Measurements from ENCODE around the gene FRAT1. TPM values are rescaled to one million over a fixed set of nuclear protein-coding genes. Genes with fewer than 3 reads are reported as not detected.

FRAT1 gene
- total and polyA plus RNA-seq, 2 of the 8 experiments (the other 6 are each of a cell fraction or from before 2014, with no cell fraction given) = 1.9 to 5.2 TPM

GRCh38 chr10:97358781-97359180 is 39.7 kb downstream of the FRAT1 start:
- H3K4ac ChIP-seq (replicated peaks; ENCODE audit: insufficient read length, low read depth, low read length) = no peak overlapping the region
- no peaks in the 10 kb centered on the region for H3K27me3 ChIP-seq (replicated peaks in 1 of 4; ENCODE audit: control insufficient read depth in 3 of 4, extremely low read depth in 1 of 4, insufficient read depth in 3 of 4, low read length in 3 of 4)
- H3K79me1 ChIP-seq (ENCODE audit: low read depth, low read length) = no peaks in the 10 kb centered on the region
- H3K9me3 ChIP-seq (ENCODE audit: insufficient read depth in 2 of 2, low read depth in 1 of 2, low read length in 1 of 2) = no peaks in the 10 kb centered on the region
- no peak overlapping the region for H3K18ac ChIP-seq (ENCODE audit: extremely low read depth, low read length)
- H4K5ac ChIP-seq (ENCODE audit: insufficient read length, low read depth, low read length) = no peak overlapping the region
- no peak overlapping the region for H4K8ac ChIP-seq (ENCODE audit: extremely low read depth, insufficient read depth, low read length)
- H3K9ac ChIP-seq (replicated peaks in 1 of 4; ENCODE audit: extremely low read depth in 1 of 4, low read depth in 3 of 4, low read length in 3 of 4) = no peak overlapping the region
- H2BK20ac ChIP-seq (ENCODE audit: low read length) = no peak overlapping the region
- H2BK15ac ChIP-seq (ENCODE audit: low read length) = no peak overlapping the region
- CTCF ChIA-PET (ENCODE audit: partially characterized antibody) = interaction anchor here (0.7 to 7.2 kb wide), 10 partner anchors 9 to 148 kb away, joined by 4 to 45 read pairs (median 6); partner anchors contain the start of gene RRP12
- POLR2A ChIA-PET (ENCODE audit: partially characterized antibody) = interaction anchor here (1.3 to 2.1 kb wide), 5 partner anchors 13 to 77 kb away, joined by 3 to 6 read pairs (median 4); partner anchors contain the start of gene RRP12
- H4K20me1 ChIP-seq (replicated peaks in 1 of 2; ENCODE audit: control insufficient read depth in 1 of 2, insufficient read depth in 2 of 2, low read length in 2 of 2) = peaks cover 0 to 4% of the 10 kb centered on the region in 2 experiments
- no peak overlapping the region for H3K56ac ChIP-seq (replicated peaks; ENCODE audit: insufficient read length, low read depth, low read length)
- no peak overlapping the region for H2BK5ac ChIP-seq (ENCODE audit: low read depth, low read length)
- FAIRE-seq (no peak), DNase-seq (ENCODE audit: low read depth in 1 of 2, low spot score in 2 of 2) (no peak)
- WGBS, 2 experiments (ENCODE audit: extremely low coverage in 1 of 2, insufficient coverage in 1 of 2, insufficient read length in 1 of 2, insufficient replicate concordance in 2 of 2, low coverage in 1 of 2, low lambda C conversion rate in 2 of 2, missing lambda C conversion rate in 1 of 2) = 98% methylated on average over 3 of the region's 3 CpGs; no CpG with 5 or more reads in 1 of the 2 experiments
- no peak for TF ChIP-seq SIN3A (conservative IDR thresholded peaks at IDR 0.05 in 1 of 2, IDR thresholded peaks at IDR 0.05 in 1 of 2; ENCODE audit: low read depth in 1 of 2, low read length in 2 of 2)
- TF ChIP-seq CTBP2 (IDR thresholded peaks at IDR 0.05; ENCODE audit: borderline replicate concordance, insufficient read depth, insufficient read length, low read length) = no peak
- no peak for TF ChIP-seq EGR1 (IDR thresholded peaks at IDR 0.05; ENCODE audit: borderline replicate concordance, low read depth, low read length)
- no peak for TF ChIP-seq TAF7 (optimal IDR thresholded peaks at IDR 0.05; ENCODE audit: borderline replicate concordance, low read depth, low read length)
- H3K14ac ChIP-seq (ENCODE audit: insufficient read length) = no peak overlapping the region
- H4K91ac ChIP-seq (replicated peaks; ENCODE audit: insufficient read length, low read length) = no peak overlapping the region
- peaks cover 0 to 3% (median 1%) of the 10 kb centered on the region in 4 experiments; a peak in 3 of 7 replicates for H3K4me1 ChIP-seq (replicated peaks in 1 of 4; ENCODE audit: control insufficient read depth in 3 of 4, insufficient read depth in 4 of 4, low read length in 3 of 4)
- H3K79me2 ChIP-seq (ENCODE audit: control insufficient read depth in 1 of 2, insufficient read depth in 2 of 2, low read length in 2 of 2) = no peaks in the 10 kb centered on the region
- H3K4me2 ChIP-seq (ENCODE audit: insufficient read depth in 1 of 2, low read depth in 2 of 2, low read length in 2 of 2) = no peak overlapping the region
- H2AK5ac ChIP-seq (ENCODE audit: low read depth, low read length) = no peak overlapping the region
- H3K23ac ChIP-seq (ENCODE audit: insufficient read length) = no peak overlapping the region
- H3K23me2 ChIP-seq (ENCODE audit: low read depth, low read length) = no peaks in the 10 kb centered on the region
- H2BK120ac ChIP-seq (replicated peaks; ENCODE audit: low read depth, low read length) = no peak overlapping the region
- no peak overlapping the region for H3K27ac ChIP-seq (ENCODE audit: low read depth, low read length)
- peaks cover 7 to 33% (median 30%) of the 10 kb centered on the region in 4 experiments for H3K36me3 ChIP-seq (ENCODE audit: control insufficient read depth in 2 of 4, insufficient read depth in 4 of 4, low read length in 3 of 4)
- H2AFZ ChIP-seq (ENCODE audit: low read length) = no peak overlapping the region
- H2BK12ac ChIP-seq (ENCODE audit: low read depth, low read length) = no peak overlapping the region
- no peak overlapping the region for H3K4me3 ChIP-seq (ENCODE audit: extremely low read depth in 1 of 4, insufficient read depth in 2 of 4, low read depth in 3 of 4, low read length in 4 of 4)

Measured in H1 (cell line).